ES-I3 (cell line): ENCODE results near the gene DDX31.

Experiments
- H3K36me3 ChIP-seq: 2 replicates; pipeline ENCODE4 v1.6.1; 2013; ENCODE audit warnings: mild to moderate bottlenecking, low read length, control low read depth, moderate library complexity; ENCODE audit not compliant: insufficient read depth
- H3K4me1 ChIP-seq: 2 replicates; pipeline ENCODE4 v1.6.1; 2013; ENCODE audit warnings: mild to moderate bottlenecking, control low read depth, low read length; ENCODE audit not compliant: insufficient read depth
- H3K9ac ChIP-seq: 2 replicates; pipeline ENCODE4 v1.6.1; 2013; ENCODE audit warnings: low read depth, mild to moderate bottlenecking, low read length, moderate library complexity
- H3K9me3 ChIP-seq: 2 replicates; pipeline ENCODE4 v1.6.1; 2013; ENCODE audit warnings: mild to moderate bottlenecking, low read length, moderate library complexity; ENCODE audit not compliant: control insufficient read depth, insufficient read depth

Gene DDX31

DNA sequence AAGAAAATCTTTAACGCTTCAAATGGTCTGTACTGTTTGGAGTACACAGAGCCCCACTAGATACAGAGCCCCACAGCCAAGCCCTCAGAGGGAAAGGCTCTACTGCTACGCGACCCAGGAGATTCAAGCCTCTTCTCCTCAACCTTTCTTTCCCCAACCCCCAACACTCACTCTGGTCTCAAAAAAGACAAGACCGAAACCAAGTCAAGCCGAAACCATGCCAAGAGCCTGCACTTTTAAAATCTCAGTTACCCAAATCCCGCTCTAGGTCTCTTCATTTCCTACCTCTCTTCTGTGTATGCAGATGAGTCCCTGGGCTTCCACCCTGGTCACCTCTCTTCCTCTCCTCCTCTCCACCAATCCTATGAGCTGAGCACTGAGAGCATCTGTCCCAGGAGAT lies 55.5 kb downstream of the DDX31 start:
- Histone ChIP-seq H3K9me3 (no peaks in the 10 kb centered on the region), H3K4me1 (no peaks in the 10 kb centered on the region), H3K9ac (no peak overlapping the region), H3K36me3 (peaks cover 22% of the 10 kb centered on the region)

DNA sequence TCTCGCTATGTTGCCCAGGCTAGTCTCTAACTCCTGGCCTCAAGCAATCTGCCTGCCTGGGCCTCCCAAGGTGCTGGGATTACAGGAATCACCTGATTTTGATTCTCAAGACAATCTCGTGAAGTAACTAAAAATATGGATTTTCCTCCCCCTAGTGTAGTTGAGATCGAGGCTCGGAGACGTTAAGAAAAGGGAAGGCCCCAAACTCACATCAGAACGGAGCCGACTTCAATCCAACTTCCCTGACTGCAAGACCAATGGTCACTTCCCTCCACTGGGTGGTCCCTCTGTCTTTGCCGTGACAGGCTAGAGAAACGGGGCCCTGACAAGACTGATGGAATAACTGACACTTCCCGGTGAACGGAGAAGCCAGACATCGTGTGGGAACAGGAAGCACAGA lies 59.1 kb downstream of the DDX31 start:
- Histone ChIP-seq H3K36me3 (peaks cover 27% of the 10 kb centered on the region), H3K9ac (no peak overlapping the region), H3K4me1 (no peaks in the 10 kb centered on the region), H3K9me3 (no peaks in the 10 kb centered on the region)

DNA sequence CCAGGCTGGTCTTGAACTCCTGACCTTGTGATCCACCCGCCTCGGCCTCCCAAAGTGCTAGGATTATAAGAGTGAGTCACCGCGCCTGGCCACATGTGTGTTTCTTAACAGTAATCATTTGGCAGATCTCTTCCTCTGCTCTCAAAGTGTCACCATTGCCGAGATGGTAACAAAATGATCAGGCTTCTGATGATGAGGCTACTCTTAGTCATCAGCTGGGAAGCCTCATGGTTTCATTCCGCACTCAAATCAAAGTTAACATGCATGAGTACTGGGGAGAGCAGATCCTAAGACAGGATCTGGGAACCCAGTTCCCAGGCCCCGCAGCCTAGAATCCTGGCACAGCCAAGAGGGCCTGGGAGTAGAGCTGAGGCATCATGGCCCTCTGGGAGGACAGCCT lies 60.0 kb downstream of the DDX31 start:
- no peaks in the 10 kb centered on the region for H3K4me1 ChIP-seq
- no peaks in the 10 kb centered on the region for H3K9me3 ChIP-seq
- H3K9ac ChIP-seq, result no peak overlapping the region
- peaks cover 25% of the 10 kb centered on the region for H3K36me3 ChIP-seq

DNA sequence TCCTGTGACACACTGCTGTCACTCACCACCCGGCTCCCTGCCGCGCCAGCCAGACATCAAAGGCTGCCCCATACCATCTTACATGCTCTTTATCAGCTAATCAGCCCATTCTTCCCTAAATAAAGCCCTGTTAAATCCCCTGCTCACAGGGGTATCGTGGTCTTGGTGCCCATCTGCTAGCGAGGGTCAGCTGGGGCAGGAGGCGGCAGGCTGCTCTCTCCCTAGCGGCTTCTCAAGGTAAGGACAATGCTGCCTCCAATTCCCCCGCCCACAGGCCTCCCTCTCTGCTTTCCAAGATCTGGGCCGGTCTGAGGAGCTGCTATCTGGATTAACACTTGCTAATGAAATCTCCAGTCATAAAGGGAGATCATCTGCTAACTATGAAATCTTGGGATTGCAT lies 60.6 kb downstream of the DDX31 start:
- no peaks in the 10 kb centered on the region for H3K4me1 ChIP-seq
- no peak overlapping the region for H3K9ac ChIP-seq
- peaks cover 20% of the 10 kb centered on the region for H3K36me3 ChIP-seq
- H3K9me3 ChIP-seq, result no peaks in the 10 kb centered on the region

DNA sequence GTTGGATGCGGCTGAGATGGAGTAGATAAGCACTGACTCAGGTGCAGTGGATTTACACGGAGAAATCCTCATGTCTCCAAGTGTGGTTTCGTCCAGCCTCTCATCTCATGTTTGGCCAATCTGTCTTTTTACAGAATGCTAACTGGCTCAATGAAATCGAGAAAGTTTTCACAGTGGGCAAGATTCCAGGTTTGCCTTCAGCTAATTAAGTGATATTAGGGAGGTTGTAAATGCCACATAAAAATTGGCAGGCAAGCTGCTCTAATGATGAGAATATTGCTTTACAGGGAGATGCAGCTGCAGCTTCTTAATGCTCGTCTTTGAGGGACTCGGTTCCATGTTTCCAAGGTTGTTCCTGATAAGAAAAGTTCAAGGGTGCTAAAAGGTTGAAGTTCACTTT lies 63.7 kb downstream of the DDX31 start:
- H3K9me3 ChIP-seq, result no peaks in the 10 kb centered on the region
- H3K4me1 ChIP-seq, result no peaks in the 10 kb centered on the region
- H3K9ac ChIP-seq, result no peak overlapping the region
- peaks cover 22% of the 10 kb centered on the region for H3K36me3 ChIP-seq

DNA sequence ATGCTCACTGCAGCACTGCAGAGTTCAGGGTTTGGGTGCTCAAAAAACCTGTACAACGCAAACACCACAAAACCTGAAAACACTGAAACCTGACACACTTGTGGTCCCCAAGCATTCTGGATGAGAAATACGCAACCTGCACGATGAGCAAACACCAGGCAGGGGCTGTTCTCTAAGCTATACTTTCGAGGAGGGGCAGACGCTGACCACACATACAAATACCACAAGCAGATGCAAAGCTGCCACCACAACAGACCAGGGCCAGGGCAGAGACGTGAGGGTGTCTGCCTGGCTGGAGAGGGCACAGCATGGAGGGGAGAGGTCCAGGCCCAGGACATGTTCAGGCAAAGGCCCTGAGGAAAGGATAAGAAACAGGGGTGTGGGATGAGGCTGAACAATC lies 64.4 kb downstream of the DDX31 start:
- Histone ChIP-seq H3K9ac (no peak overlapping the region), H3K4me1 (no peaks in the 10 kb centered on the region), H3K9me3 (no peaks in the 10 kb centered on the region), H3K36me3 (peaks cover 22% of the 10 kb centered on the region)

DNA sequence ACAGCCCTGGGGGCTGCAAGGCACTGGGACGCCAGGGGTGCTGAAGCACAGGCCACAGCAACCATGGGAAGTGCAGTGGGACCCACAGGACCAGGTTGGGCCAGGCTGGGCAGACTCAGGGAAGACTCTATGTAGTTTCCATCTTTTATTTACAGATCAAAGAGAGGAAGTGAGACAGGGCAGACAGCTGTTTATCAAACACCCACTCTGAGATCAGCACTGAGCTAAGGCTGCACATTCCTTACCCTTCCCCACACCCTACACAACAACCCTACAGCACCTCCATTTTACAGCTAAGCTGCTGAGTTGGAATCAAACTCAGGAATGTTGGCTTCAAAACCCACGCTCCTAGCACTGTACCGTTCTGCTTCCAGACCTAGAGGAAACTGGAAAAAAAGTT lies 67.6 kb downstream of the DDX31 start:
- Histone ChIP-seq H3K4me1 (no peaks in the 10 kb centered on the region), H3K9ac (no peak overlapping the region), H3K36me3 (peaks cover 6% of the 10 kb centered on the region; the same call in 1 of the 2 replicates), H3K9me3 (no peaks in the 10 kb centered on the region)

DNA sequence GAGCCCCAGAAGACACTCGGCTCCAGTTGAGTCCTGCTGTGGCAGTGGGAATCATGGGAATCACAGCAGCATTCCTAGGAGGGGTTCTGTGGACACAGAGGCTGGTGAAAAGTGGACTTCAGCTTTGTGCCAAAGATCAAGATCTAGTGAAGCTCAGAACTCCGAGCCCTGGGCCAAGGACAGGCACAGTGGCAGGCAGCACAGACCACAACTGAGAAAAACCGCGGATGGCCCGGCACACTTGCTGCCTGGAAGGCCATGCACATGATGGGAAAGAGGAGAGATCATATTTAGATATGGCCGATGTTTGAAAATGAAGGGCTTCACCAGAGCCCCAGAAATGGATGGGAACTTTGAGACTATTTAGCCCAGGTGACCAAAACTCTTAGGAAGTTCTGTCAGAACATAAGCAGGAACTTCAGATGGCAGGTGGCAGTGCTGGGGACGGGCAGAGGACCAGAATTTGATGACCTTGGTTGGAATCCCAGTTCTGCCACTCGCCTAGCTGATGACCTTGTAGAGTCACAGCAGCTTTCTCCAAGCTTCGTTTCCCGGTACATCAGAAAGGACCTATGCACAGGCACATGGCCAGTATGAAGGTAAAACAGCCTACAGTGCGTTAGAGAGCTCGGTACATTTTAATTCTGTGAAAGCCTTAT lies 69.3 kb downstream of the DDX31 start:
- Histone ChIP-seq H3K4me1 (no peaks in the 10 kb centered on the region), H3K9ac (no peak overlapping the region), H3K9me3 (no peaks in the 10 kb centered on the region), H3K36me3 (peaks cover 10% of the 10 kb centered on the region)

DNA sequence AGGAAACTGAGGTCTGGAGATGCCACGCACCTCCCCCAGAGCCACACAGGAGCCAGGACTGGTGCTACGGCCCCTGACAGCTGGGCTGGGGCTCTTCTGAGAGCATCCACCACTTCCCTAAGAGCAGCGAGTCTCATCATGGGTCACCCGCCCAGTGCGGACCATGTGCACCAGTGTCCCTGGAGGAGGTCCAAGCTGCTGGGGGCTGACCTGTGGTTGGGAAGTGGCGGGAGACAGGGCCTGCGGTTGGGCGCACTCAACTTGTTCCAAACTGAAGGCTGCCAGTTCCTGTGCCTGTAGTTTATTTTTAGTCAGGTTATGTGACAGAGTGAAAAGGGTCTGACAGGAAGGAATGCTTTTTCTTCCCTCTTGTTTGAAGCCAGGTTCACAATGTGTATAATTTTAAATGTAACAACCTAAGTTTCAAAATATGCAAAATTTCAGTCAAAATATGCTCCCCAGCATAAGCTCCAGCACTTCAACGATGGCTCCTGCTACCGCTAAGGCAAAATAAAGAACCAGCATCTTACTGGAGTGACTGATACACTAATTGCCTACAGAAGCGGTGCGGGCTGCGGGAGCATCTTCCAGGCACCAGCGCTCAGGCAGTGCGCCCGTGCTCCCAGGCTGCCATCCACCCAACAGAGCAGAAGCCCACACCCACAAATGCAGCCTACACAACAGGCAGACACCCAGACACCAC lies 72.6 kb downstream of the DDX31 start:
- Histone ChIP-seq H3K4me1 (0 out of 2 replicates have a peak, but pooled peaks cover 3% of the 10 kb centered on the region), H3K36me3 (peaks cover 4% of the 10 kb centered on the region), H3K9ac (no peak overlapping the region), H3K9me3 (no peaks in the 10 kb centered on the region)

DNA sequence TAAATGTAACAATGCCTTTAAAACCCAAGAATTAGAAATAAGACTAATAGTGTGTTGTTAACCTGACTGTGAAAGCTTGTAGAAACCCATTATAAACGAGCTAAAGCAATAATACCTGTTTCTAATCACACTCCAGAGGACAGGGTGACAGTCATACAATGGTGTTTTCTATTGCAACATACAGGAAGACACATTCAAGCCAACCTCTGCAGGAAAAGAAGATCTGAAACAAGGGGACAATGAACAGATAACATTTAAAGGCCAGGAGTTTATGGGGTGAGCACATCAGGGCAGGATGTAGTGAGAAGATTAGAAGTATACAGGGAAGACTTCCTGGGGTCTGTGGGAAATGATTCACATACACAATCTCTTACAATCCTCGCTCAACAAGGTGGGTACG lies 73.6 kb downstream of the DDX31 start:
- peaks cover 11% of the 10 kb centered on the region for H3K4me1 ChIP-seq
- no peaks in the 10 kb centered on the region for H3K9me3 ChIP-seq
- no peak overlapping the region for H3K9ac ChIP-seq
- peaks cover 4% of the 10 kb centered on the region for H3K36me3 ChIP-seq

DNA sequence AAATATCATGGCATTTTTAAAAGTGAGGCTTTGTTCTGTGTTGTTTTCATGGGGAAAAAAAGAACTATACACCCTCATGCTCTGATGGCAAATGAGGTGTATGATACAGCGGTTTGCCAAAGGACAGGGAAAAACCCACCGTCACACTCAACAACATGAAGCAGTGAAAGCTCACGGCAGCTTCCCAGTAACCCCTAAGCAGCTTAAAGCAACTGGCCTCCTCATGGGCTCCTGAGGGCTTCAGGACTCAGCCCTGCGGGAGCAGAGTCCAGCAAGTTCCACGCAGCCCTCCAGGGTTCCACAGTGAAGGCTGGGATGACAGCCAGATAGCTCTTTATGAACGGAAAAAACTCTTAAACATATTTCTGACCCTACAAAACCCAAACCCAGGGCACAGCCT lies 74.5 kb downstream of the DDX31 start:
- Histone ChIP-seq H3K4me1 (peaks cover 12% of the 10 kb centered on the region), H3K36me3 (peaks cover 4% of the 10 kb centered on the region), H3K9me3 (no peaks in the 10 kb centered on the region), H3K9ac (no peak overlapping the region)

DNA sequence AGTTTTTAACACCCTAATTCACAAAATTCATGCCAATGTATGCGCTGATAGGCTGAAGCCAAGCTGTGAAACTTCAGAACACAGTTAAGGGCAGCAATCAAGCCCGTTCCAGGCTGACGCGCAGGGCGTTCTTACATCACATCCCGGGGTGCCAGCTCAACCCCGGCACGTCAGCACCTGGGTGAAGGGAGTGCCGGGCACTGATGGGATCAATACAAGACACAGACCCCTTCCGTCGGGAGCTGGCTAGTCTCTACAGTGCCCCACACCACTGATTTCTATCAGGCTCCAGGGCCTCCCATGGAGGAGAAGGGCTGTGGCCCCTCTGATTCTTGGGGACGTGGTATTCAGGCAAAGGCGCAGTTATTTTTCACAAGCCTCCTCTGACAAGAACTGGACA lies 75.4 kb downstream of the DDX31 start:
- H3K9me3 ChIP-seq, result no peaks in the 10 kb centered on the region
- H3K36me3 ChIP-seq, result peaks cover 4% of the 10 kb centered on the region; the same call in 1 of the 2 replicates
- peaks cover 12% of the 10 kb centered on the region for H3K4me1 ChIP-seq

DNA sequence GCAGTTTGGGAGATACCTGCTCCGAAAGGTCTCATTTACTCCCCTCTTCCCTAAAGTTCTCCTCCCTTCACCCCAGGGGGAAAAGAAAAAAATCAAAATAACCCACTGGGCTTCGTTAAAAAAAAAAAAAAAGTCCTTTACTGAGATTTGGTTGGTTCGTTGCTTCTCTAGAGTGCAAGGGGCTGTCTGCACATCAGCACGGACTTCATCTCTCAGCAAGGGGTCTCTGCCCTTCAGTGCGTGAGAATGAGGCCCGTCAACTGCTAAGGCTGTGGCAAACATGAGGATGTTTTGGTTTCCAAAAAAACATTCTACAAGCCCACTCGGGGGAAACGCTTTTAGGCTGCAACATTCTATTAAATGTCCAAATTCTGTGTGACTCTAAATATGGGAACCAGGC lies 77.3 kb downstream of the DDX31 start:
- Histone ChIP-seq H3K4me1 (peaks cover 15% of the 10 kb centered on the region), H3K9ac (peak overlapping the region; percentile 32; the same call in 1 of the 2 replicates), H3K36me3 (peaks cover 4% of the 10 kb centered on the region; the same call in 1 of the 2 replicates), H3K9me3 (no peaks in the 10 kb centered on the region)

More for the DNA sequence above, 75.4 kb downstream of the DDX31 start:
- H3K9ac ChIP-seq, result no peak overlapping the region

DNA sequence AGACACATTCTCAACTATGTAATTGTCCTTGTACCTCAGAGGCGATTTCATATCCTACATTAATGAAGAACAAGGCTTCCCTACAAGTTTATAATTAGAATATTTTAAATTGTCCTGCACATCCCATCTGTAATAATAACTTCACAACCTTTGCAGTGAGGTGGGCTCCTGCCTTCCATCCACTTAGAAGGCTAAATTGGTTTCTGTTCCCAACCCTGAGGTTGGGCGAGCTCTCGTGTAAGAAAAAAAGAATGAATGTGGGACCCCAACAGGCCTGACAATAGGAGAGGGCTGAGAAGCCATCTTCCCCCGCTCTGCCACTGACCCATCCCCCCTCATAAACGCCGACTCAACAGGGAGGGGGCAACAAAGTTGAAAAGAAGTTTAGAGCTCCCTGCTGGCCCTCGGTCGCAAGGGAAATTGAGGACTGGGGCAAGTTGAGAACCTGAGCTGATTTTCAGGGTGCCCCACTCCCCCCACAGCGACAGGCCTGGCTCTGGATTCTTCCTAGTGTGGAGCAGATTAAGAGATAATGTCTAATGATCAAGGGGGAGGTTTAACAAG lies 78.0 kb downstream of the DDX31 start:
- no peaks in the 10 kb centered on the region for H3K9me3 ChIP-seq
- H3K4me1 ChIP-seq, result peaks cover 15% of the 10 kb centered on the region
- H3K36me3 ChIP-seq, result peaks cover 4% of the 10 kb centered on the region; the same call in 1 of the 2 replicates
- peak overlapping the region; percentile 32; the same call in 1 of the 2 replicates for H3K9ac ChIP-seq

DNA sequence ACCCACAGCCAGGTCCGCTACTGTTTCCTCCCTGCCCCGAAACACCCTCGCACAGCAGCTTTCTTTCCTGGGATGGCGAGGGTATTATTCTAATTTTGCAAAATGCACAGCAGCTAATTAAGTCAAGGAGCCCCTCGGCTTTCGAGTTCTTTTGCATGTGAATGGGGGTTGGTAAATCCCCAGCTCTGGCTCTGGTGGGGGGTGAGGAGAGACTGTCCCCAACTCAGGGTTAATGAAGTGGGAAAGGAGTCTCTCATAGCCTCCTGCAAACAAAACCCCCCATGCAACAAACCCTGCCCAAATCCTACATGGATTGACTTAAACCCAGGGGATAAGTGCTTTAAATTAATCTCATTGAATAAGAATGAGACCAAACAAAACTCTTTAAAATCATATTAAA lies 78.5 kb downstream of the DDX31 start:
- Histone ChIP-seq H3K9ac (peak overlapping the region; percentile 32; the same call in 1 of the 2 replicates), H3K9me3 (no peaks in the 10 kb centered on the region), H3K4me1 (peaks cover 15% of the 10 kb centered on the region), H3K36me3 (peaks cover 3% of the 10 kb centered on the region; the same call in 1 of the 2 replicates)
